Measurements from ENCODE around the gene KLLN.
"Not testable (repeated sequence)": the region's sequence is repeated elsewhere in the genome, so short reads cannot be mapped to it uniquely, and the experiment has no call there.

Gene KLLN

GRCh38 chr10:87865241-87865881, 2.0 kb upstream of the KLLN start:
- TF ChIP-seq CTCF (IDR thresholded peaks at IDR 0.05; ENCODE audit: control insufficient read depth, insufficient read depth, low read depth, low read length, missing control alignments) = no peak
- peak overlapping the region; percentile 95 for H3K4me3 ChIP-seq (ENCODE audit: control insufficient read depth, low read depth, low read length)
- DNase-seq (ENCODE audit: low read depth) = no peak

GRCh38 chr10:87864496-87865059, 1.2 kb upstream of the KLLN start:
- H3K4me3 ChIP-seq (ENCODE audit: control insufficient read depth, low read depth, low read length) = peak overlapping the region; percentile 95

GRCh38 chr10:87863951-87864495, 690 bp upstream of the KLLN start:
- not testable (repeated sequence) for DNase-seq (ENCODE audit: low read depth)
- peak overlapping the region; percentile 95 for H3K4me3 ChIP-seq (ENCODE audit: control insufficient read depth, low read depth, low read length)

More at GRCh38 chr10:87864496-87865059, 1.2 kb upstream of the KLLN start:
- TF ChIP-seq CTCF (IDR thresholded peaks at IDR 0.05; ENCODE audit: control insufficient read depth, insufficient read depth, low read depth, low read length, missing control alignments) = no peak
- no peak for DNase-seq (ENCODE audit: low read depth)

- no peak for DNase-seq (ENCODE audit: low read depth)
- TF ChIP-seq CTCF (IDR thresholded peaks at IDR 0.05; ENCODE audit: control insufficient read depth, insufficient read depth, low read depth, low read length, missing control alignments) = no peak
- H3K4me3 ChIP-seq (ENCODE audit: control insufficient read depth, low read depth, low read length) = peak overlapping the region; percentile 95
Measured at GRCh38 chr10:87862679-87863052, 667 bp downstream of the KLLN start.

GRCh38 chr10:87861953-87862678, 1.2 kb downstream of the KLLN start:
- peak overlapping the region; percentile 95 for H3K4me3 ChIP-seq (ENCODE audit: control insufficient read depth, low read depth, low read length)
- no peak for TF ChIP-seq CTCF (IDR thresholded peaks at IDR 0.05; ENCODE audit: control insufficient read depth, insufficient read depth, low read depth, low read length, missing control alignments)
- DNase-seq (ENCODE audit: low read depth) = peak; percentile 95

GRCh38 chr10:87861566-87861952, 1.8 kb downstream of the KLLN start:
- peak; percentile 14 for TF ChIP-seq CTCF (IDR thresholded peaks at IDR 0.05; ENCODE audit: control insufficient read depth, insufficient read depth, low read depth, low read length, missing control alignments)
- peak overlapping the region; percentile 95 for H3K4me3 ChIP-seq (ENCODE audit: control insufficient read depth, low read depth, low read length)
- no peak for DNase-seq (ENCODE audit: low read depth)

Measured in AG09309 (cell line).